ENCODE results near the gene CIPC. TPM values are rescaled to one million over a fixed set of nuclear protein-coding genes. Genes with fewer than 3 reads are reported as not detected.

The CIPC gene
- total RNA-seq, 1 donor from 2014 or later: 11.5 TPM

- Mint-ChIP-seq H3K9me3 (no peaks in the 10 kb centered on the region), H3K36me3 (ENCODE audit: low read depth) (no peaks in the 10 kb centered on the region), H3K27me3 (ENCODE audit: insufficient read depth) (peaks cover 8% of the 10 kb centered on the region), H3K4me3 (no peak overlapping the region), H3K4me1 (ENCODE audit: low read depth) (no peaks in the 10 kb centered on the region), H3K27ac (no peak overlapping the region)
- DNase-seq (ENCODE audit: low spot score): no peak
- intact Hi-C loops (cut with micrococcal nuclease): no loop called here
Observed at GRCh38 chr14:77063571-77064171, 34.4 kb upstream of the CIPC start.

DNA sequence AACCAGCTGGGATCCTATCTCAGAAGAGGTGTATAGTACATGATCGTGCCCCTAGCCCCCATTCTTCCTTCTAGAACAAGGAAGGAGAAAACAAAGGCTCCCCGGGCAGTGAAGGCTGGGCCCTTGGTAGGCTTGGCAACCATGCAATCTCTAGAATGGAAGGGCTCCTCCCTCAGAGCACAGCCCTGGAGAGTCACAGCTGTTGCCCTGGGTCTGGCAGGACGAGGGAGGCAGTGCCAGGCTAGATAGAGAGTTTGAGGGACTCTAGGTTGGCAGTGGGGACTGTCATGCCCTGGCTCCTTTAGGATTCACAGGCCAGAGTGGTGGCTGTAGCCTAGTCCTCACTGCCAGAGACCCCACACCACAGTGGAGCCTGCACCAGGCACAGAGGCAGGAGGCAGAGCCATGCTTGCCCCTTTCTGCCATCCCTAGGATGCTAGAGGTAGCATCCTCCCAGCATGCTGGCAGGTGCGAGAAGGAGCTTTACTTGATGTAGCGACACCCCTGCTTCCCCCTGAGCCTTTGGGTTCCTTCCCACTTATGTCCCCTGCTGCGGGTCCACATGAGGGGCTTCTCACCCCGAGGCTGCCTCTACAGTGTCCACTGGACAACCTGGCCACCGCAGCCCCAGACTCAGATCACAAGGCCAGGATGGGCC is 33.4 kb upstream of the CIPC start:
- H3K4me3 Mint-ChIP-seq: no peak overlapping the region
- no peak for DNase-seq (ENCODE audit: low spot score)
- no peaks in the 10 kb centered on the region for H3K9me3 Mint-ChIP-seq
- H3K36me3 Mint-ChIP-seq (ENCODE audit: low read depth): no peaks in the 10 kb centered on the region
- intact Hi-C loops (cut with micrococcal nuclease): no loop called here
- H3K27ac Mint-ChIP-seq: no peak overlapping the region
- peaks cover 14% of the 10 kb centered on the region for H3K27me3 Mint-ChIP-seq (ENCODE audit: insufficient read depth)
- no peaks in the 10 kb centered on the region for H3K4me1 Mint-ChIP-seq (ENCODE audit: low read depth)

- intact Hi-C loops (cut with micrococcal nuclease): no loop called here
- no peaks in the 10 kb centered on the region for H3K36me3 Mint-ChIP-seq (ENCODE audit: low read depth)
- H3K4me1 Mint-ChIP-seq (ENCODE audit: low read depth): no peaks in the 10 kb centered on the region
- no peak overlapping the region for H3K4me3 Mint-ChIP-seq
- no peaks in the 10 kb centered on the region for H3K9me3 Mint-ChIP-seq
- peaks cover 14% of the 10 kb centered on the region for H3K27me3 Mint-ChIP-seq (ENCODE audit: insufficient read depth)
- no peak for DNase-seq (ENCODE audit: low spot score)
- no peak overlapping the region for H3K27ac Mint-ChIP-seq
Observed at GRCh38 chr14:77065851-77066577, 32.0 kb upstream of the CIPC start.

DNA sequence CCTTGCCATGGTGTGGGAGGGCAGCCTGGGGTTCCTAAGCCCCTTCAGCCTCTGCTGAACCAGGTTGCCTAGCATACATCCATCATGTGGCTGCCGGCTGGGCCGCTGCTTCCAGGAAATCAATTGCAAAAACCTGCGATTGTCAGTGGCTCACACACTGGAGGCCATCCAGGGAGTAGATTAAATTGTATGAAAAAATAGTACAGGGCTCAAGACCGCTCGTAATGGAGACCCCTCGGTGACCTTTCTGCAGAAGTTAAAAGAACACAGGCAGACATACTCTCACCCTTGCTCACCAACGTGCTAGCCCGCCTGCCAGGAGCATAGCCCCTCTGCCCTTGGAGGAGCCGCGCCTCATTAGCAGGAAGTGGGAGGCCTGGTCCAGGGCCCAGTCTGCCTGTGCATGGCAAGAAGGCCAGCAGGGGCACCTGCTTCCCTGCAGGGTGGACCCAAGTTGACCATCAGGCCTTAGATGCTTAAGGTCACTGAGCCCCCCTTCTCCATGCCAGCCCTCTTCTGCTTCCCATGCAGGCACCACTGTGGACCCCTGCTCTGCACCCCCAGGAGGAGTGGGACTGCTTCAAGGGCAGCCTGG is 31.4 kb upstream of the CIPC start:
- Mint-ChIP-seq H3K27me3 (ENCODE audit: insufficient read depth) (peaks cover 14% of the 10 kb centered on the region), H3K4me1 (ENCODE audit: low read depth) (no peaks in the 10 kb centered on the region), H3K9me3 (no peaks in the 10 kb centered on the region), H3K27ac (no peak overlapping the region), H3K4me3 (no peak overlapping the region), H3K36me3 (ENCODE audit: low read depth) (no peaks in the 10 kb centered on the region)
- DNase-seq (ENCODE audit: low spot score): no peak
- intact Hi-C loops (cut with micrococcal nuclease): no loop called here

- no peaks in the 10 kb centered on the region for H3K4me1 Mint-ChIP-seq (ENCODE audit: low read depth)
- peaks cover 14% of the 10 kb centered on the region for H3K27me3 Mint-ChIP-seq (ENCODE audit: insufficient read depth)
- no peaks in the 10 kb centered on the region for H3K36me3 Mint-ChIP-seq (ENCODE audit: low read depth)
- no peaks in the 10 kb centered on the region for H3K9me3 Mint-ChIP-seq
- DNase-seq (ENCODE audit: low spot score): peak; percentile 27
- no peak overlapping the region for H3K4me3 Mint-ChIP-seq
- no peak overlapping the region for H3K27ac Mint-ChIP-seq
- intact Hi-C loops (cut with micrococcal nuclease): no loop called here
Observed at GRCh38 chr14:77067632-77068516, 30.2 kb upstream of the CIPC start.

DNA sequence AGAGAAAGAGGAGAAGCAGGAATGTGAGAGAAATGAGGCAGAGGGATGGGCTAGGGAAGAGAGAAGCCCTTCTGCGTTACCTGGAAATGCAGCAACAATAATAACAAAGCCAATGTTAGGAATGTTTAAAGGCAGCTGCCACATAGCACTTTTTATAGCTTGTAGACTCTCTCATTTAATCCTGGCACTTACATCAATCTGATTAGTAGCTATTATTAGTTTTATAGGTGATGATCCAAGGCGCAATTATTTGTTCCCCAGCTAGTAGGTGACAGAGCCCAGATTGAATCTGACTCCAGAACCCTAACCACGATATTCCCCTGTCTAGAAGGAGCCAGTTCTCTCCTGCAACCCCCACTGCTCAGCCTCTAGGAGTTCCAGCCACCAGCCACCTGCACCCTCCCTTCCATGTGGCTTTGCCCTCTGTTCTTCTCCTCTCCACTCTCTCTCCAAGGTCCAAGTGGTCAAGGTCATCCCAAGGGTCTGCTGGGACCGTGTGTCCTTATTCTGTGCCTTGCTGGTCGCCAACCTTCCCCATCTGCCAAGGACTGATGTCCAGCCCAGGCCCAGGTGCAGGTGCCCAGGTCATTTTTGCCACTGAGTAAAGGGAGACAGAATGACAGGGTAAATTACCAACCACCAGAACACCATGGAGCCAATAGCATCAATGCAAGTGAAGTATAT is 29.4 kb upstream of the CIPC start:
- Mint-ChIP-seq H3K27me3 (ENCODE audit: insufficient read depth) (peaks cover 10% of the 10 kb centered on the region), H3K4me3 (no peak overlapping the region), H3K36me3 (ENCODE audit: low read depth) (no peaks in the 10 kb centered on the region), H3K27ac (no peak overlapping the region), H3K9me3 (no peaks in the 10 kb centered on the region), H3K4me1 (ENCODE audit: low read depth) (no peaks in the 10 kb centered on the region)
- DNase-seq (ENCODE audit: low spot score): no peak
- intact Hi-C loops (cut with micrococcal nuclease): no loop called here

DNA sequence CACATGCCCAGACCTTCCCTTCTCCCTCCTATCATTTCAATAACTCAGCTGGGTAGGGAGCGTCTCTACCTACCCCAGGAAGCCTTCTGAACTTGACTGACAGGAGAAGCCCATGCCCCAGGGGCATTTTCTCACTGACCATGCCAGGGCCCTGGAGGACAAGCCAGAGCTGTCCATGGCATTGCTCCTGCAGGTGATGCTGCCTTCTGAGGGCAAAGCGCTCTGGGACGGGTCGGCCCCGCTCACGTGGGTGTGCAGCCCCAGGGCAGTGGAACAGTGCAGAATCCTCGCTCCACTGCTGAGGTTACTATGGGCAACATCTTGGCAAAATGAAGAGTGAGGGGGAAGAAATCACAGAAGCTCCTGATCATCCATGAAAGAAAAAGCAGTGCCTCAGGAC is 28.5 kb upstream of the CIPC start:
- Mint-ChIP-seq H3K4me3 (no peak overlapping the region), H3K27me3 (ENCODE audit: insufficient read depth) (peaks cover 13% of the 10 kb centered on the region), H3K27ac (no peak overlapping the region), H3K4me1 (ENCODE audit: low read depth) (no peaks in the 10 kb centered on the region), H3K36me3 (ENCODE audit: low read depth) (no peaks in the 10 kb centered on the region), H3K9me3 (no peaks in the 10 kb centered on the region)
- DNase-seq (ENCODE audit: low spot score): no peak
- intact Hi-C loops (cut with micrococcal nuclease): no loop called here

DNA sequence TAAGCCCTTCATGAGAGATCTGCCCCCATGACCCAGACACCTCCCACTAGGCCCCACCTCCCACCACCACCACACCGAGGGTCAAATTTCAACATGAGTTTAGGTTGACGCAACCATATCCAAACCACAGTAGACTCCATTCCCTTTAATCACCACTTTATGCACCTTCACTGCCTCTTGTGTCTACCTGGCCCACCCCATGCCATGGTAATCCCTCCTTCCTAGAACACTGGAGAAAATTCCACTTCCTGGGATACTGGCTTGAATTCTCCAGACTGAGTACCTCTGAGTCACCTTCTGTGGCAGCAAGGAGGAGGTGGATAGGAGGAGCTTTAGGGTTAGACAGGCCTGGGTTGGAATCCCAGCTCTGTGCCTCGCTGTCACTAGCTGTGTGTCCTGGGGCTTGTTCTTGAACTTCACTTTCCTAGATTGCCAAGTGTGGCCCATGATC is 26.1 kb upstream of the CIPC start:
- DNase-seq (ENCODE audit: low spot score): no peak
- H3K27ac Mint-ChIP-seq: no peak overlapping the region
- H3K9me3 Mint-ChIP-seq: no peaks in the 10 kb centered on the region
- no peaks in the 10 kb centered on the region for H3K36me3 Mint-ChIP-seq (ENCODE audit: low read depth)
- H3K4me1 Mint-ChIP-seq (ENCODE audit: low read depth): no peaks in the 10 kb centered on the region
- intact Hi-C loops (cut with micrococcal nuclease): no loop called here
- H3K27me3 Mint-ChIP-seq (ENCODE audit: insufficient read depth): peaks cover 13% of the 10 kb centered on the region
- no peak overlapping the region for H3K4me3 Mint-ChIP-seq

GRCh38 chr14:77074969-77075368 is 23.1 kb upstream of the CIPC start:
- intact Hi-C loops (cut with micrococcal nuclease): no loop called here
- peaks cover 3% of the 10 kb centered on the region for H3K27me3 Mint-ChIP-seq (ENCODE audit: insufficient read depth)
- DNase-seq (ENCODE audit: low spot score): no peak
- H3K36me3 Mint-ChIP-seq (ENCODE audit: low read depth): no peaks in the 10 kb centered on the region
- no peak overlapping the region for H3K27ac Mint-ChIP-seq
- no peak overlapping the region for H3K4me3 Mint-ChIP-seq
- no peaks in the 10 kb centered on the region for H3K4me1 Mint-ChIP-seq (ENCODE audit: low read depth)
- H3K9me3 Mint-ChIP-seq: peaks cover 4% of the 10 kb centered on the region

- no peaks in the 10 kb centered on the region for H3K4me1 Mint-ChIP-seq (ENCODE audit: low read depth)
- no peak overlapping the region for H3K4me3 Mint-ChIP-seq
- H3K27ac Mint-ChIP-seq: no peak overlapping the region
- no peak for DNase-seq (ENCODE audit: low spot score)
- H3K9me3 Mint-ChIP-seq: peaks cover 7% of the 10 kb centered on the region
- H3K36me3 Mint-ChIP-seq (ENCODE audit: low read depth): no peaks in the 10 kb centered on the region
- peaks cover 3% of the 10 kb centered on the region for H3K27me3 Mint-ChIP-seq (ENCODE audit: insufficient read depth)
- intact Hi-C loops (cut with micrococcal nuclease): no loop called here
Observed at GRCh38 chr14:77076113-77076631, 21.9 kb upstream of the CIPC start.

- Mint-ChIP-seq H3K4me3 (no peak overlapping the region), H3K27ac (no peak overlapping the region), H3K36me3 (ENCODE audit: low read depth) (no peaks in the 10 kb centered on the region), H3K9me3 (peaks cover 7% of the 10 kb centered on the region), H3K27me3 (ENCODE audit: insufficient read depth) (peaks cover 3% of the 10 kb centered on the region), H3K4me1 (ENCODE audit: low read depth) (no peaks in the 10 kb centered on the region)
- DNase-seq (ENCODE audit: low spot score): no peak
- intact Hi-C loops (cut with micrococcal nuclease): no loop called here
Observed at GRCh38 chr14:77077040-77077439, 21.0 kb upstream of the CIPC start.

DNA sequence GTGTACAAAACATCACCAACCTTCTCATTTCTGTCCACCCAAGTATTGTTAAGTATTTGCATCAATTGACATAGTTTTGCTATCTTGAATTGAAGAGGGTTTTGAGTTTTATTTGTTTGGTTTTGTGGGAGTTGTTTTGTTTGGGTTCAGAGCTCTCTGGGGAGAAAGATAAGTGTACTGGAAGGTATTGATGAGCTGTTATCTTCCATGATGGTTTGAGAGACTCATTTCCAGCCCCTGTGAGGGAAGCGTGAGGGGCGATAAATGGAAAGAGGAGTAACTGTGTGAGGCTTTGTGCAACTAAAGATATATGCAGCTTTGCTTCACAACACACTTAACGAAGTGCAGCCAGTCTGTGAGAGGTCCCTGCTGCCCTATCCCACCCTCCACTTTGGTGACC is 15.7 kb upstream of the CIPC start:
- peaks cover 1% of the 10 kb centered on the region for H3K27me3 Mint-ChIP-seq (ENCODE audit: insufficient read depth)
- peaks cover 7% of the 10 kb centered on the region for H3K9me3 Mint-ChIP-seq
- no peak for DNase-seq (ENCODE audit: low spot score)
- H3K4me1 Mint-ChIP-seq (ENCODE audit: low read depth): peaks cover 6% of the 10 kb centered on the region
- H3K36me3 Mint-ChIP-seq (ENCODE audit: low read depth): no peaks in the 10 kb centered on the region
- intact Hi-C loops (cut with micrococcal nuclease): no loop called here
- H3K4me3 Mint-ChIP-seq: no peak overlapping the region
- no peak overlapping the region for H3K27ac Mint-ChIP-seq

All from activated T-helper 1 cell treated with anti-CD3 and anti-CD28 coated beads, Interleukin-12 subunit alpha, Interleukin-12 subunit beta, Interleukin-2, Interleukin-4 antibody, amounts not matched to agents 30 ng/mL and 10 ng/mL and 1 ng/mL, durations not matched to agents 14 hours and 24 hours and 36 hours (primary cell).